WTC11 (cell line): ENCODE data around the gene CELF2. TPM values are rescaled to one million over a fixed set of nuclear protein-coding genes. Genes with fewer than 3 reads are reported as not detected.

Source experiments
- ATAC-seq: fragments of 200-7000 bp; cut with Tn5 transposase; 2 replicates; pipeline ENCODE4 v1.10.0; 2021; ENCODE audit warnings: mild to moderate bottlenecking, moderate library complexity
- CTCF ChIA-PET: fragments of 300-600 bp; sonication (Branson Sonifier 250); formaldehyde crosslinking; loops from one replicate; lab custom pipeline; 2021; ENCODE audit warnings: antibody characterized with exemption; lab: Charles Lee
- POLR2A ChIA-PET: fragments of 350-600 bp; sonication (Branson Sonifier 250); formaldehyde crosslinking; loops from one replicate; lab custom pipeline; 2021; ENCODE audit warnings: antibody characterized with exemption; lab: Charles Lee
- DNase-seq: peaks from one replicate; pipeline ENCODE4 v3.0.0; 2021; ENCODE audit warnings: low spot score
- H3K27ac Mint-ChIP-seq: 2 replicates; pipeline ENCODE4 v1.8.0; 2021; ENCODE audit warnings: mixed read lengths
- H3K27me3 Mint-ChIP-seq: 2 replicates; pipeline ENCODE4 v1.8.0; 2021; ENCODE audit warnings: low read depth, mild to moderate bottlenecking, moderate library complexity, mixed read lengths
- H3K36me3 Mint-ChIP-seq: 2 replicates; pipeline ENCODE4 v1.8.0; 2021; ENCODE audit warnings: mixed read lengths
- H3K4me1 Mint-ChIP-seq: 2 replicates; pipeline ENCODE4 v1.8.0; 2022; ENCODE audit warnings: mixed read lengths
- H3K4me3 Mint-ChIP-seq: 2 replicates; pipeline ENCODE4 v1.8.0; 2021; ENCODE audit warnings: mild to moderate bottlenecking, moderate library complexity, mixed read lengths
- H3K9me3 Mint-ChIP-seq: 2 replicates; pipeline ENCODE4 v1.8.0; 2021; ENCODE audit warnings: mixed read lengths
- EMX1 ChIP-seq: fragments of 250-450 bp; sonication (Bioruptor Pico); IDR thresholded peaks from 2 replicates; pipeline ENCODE4 v1.8.0; 2021; ENCODE audit warnings: mild to moderate bottlenecking
- ETV6 ChIP-seq: sonication (generic); formaldehyde crosslinking; IDR thresholded peaks from 2 replicates; pipeline ENCODE4 v1.8.1; 2022; ENCODE audit warnings: mild to moderate bottlenecking, missing genetic modification reagents
- KAT7 ChIP-seq: sonication (generic); formaldehyde crosslinking; IDR thresholded peaks from 2 replicates; pipeline ENCODE4 v1.8.1; 2023; ENCODE audit warnings: missing genetic modification reagents, mild to moderate bottlenecking, borderline replicate concordance
- NFE2L1 ChIP-seq: sonication (generic); formaldehyde crosslinking; IDR thresholded peaks from 2 replicates; pipeline ENCODE4 v1.8.1; 2023; ENCODE audit warnings: missing genetic modification reagents
- PRDM15 ChIP-seq: sonication (generic); formaldehyde crosslinking; IDR thresholded peaks from 2 replicates; pipeline ENCODE4 v1.8.0; 2022; ENCODE audit warnings: missing genetic modification reagents
- RELA ChIP-seq: sonication (generic); formaldehyde crosslinking; IDR thresholded peaks from 2 replicates; pipeline ENCODE4 v1.8.1; 2022; ENCODE audit warnings: missing genetic modification reagents, mild to moderate bottlenecking, borderline replicate concordance
- SOX15 ChIP-seq: fragments of 250-450 bp; sonication (Bioruptor Pico); IDR thresholded peaks from 2 replicates; pipeline ENCODE4 v1.9.0; 2021; ENCODE audit warnings: mild to moderate bottlenecking
- total RNA-seq: library from RNA; stranded (reverse); gene quantifications from 3 replicates; pipeline ENCODE4 v1.2.3, GENCODE V29; 2021
- TF ChIP-seq, protein P1 (sequence below): fragments of 250-450 bp; sonication (Bioruptor Pico); IDR thresholded peaks from 2 replicates; pipeline ENCODE4 v1.9.0; 2021; ENCODE audit warnings: moderate library complexity, mild to moderate bottlenecking, inconsistent platforms, borderline replicate concordance
- TF ChIP-seq, protein P2 (sequence below): sonication (generic); formaldehyde crosslinking; IDR thresholded peaks from 2 replicates; pipeline ENCODE4 v1.8.1; 2023; ENCODE audit warnings: mild to moderate bottlenecking, missing genetic modification reagents, moderate library complexity
- TF ChIP-seq, protein P3 (sequence below): sonication (generic); formaldehyde crosslinking; IDR thresholded peaks from 2 replicates; pipeline ENCODE4 v1.8.0; 2022; ENCODE audit warnings: mild to moderate bottlenecking, missing genetic modification reagents
- TF ChIP-seq, protein P4 (sequence below): fragments of 250-450 bp; sonication (Bioruptor Pico); IDR thresholded peaks from 2 replicates; pipeline ENCODE4 v1.8.0; 2021; ENCODE audit warnings: mild to moderate bottlenecking
- TF ChIP-seq, protein P5 (sequence below): sonication (generic); formaldehyde crosslinking; IDR thresholded peaks from 2 replicates; pipeline ENCODE4 v1.8.0; 2023; ENCODE audit warnings: mild to moderate bottlenecking, missing genetic modification reagents
- TF ChIP-seq, protein P6 (sequence below): sonication (generic); formaldehyde crosslinking; IDR thresholded peaks from 2 replicates; pipeline ENCODE4 v1.8.1; 2023; ENCODE audit warnings: mild to moderate bottlenecking, missing genetic modification reagents, moderate library complexity

CELF2 gene
- total RNA-seq, 1 experiment from 2014 or later = 24.6 TPM

DNA sequence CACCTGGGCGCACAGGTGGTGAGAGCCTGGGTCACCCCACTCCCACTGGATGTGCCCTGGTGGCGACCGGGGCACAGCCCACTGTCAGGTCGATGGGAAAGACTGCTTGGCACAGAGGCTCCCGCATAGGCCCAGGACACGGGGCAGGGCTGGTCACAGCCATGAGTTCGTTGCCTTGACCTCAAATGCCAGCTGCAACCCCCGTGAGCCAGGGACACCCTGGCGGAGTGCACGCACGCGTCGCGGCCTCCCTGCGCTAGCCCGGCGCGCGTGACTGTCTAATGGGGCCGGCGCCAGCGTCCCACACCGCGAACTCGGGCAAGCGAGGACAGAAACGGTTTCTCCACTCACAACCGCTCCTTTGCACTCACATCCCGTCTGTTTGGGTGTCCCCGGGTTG lies 326.4 kb downstream of the CELF2 start:
- Mint-ChIP-seq H3K9me3 (peaks cover 17% of the 10 kb centered on the region), H3K27ac (no peak overlapping the region), H3K4me1 (peaks cover under 1% of the 10 kb centered on the region; the same call in 1 of the 2 replicates), H3K36me3 (peaks cover 6% of the 10 kb centered on the region), H3K4me3 (no peak overlapping the region), H3K27me3 (no peaks in the 10 kb centered on the region)
- CTCF ChIA-PET = no interaction called here
- DNase-seq (no peak), ATAC-seq (no peak)
- TF ChIP-seq PRDM15 (CRISPR knock-in tag) (no peak), EMX1 (CRISPR knock-in tag) (no peak), KAT7 (no peak), RELA (CRISPR knock-in tag) (no peak), SOX15 (CRISPR knock-in tag) (no peak), NFE2L1 (no peak)
- TF ChIP-seq, protein P1, sequence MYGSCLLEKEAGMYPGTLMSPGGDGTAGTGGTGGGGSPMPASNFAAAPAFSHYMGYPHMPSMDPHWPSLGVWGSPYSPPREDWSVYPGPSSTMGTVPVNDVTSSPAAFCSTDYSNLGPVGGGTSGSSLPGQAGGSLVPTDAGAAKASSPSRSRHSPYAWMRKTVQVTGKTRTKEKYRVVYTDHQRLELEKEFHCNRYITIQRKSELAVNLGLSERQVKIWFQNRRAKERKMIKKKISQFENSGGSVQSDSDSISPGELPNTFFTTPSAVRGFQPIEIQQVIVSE (CRISPR knock-in tag) = no peak
- TF ChIP-seq, protein P2, sequence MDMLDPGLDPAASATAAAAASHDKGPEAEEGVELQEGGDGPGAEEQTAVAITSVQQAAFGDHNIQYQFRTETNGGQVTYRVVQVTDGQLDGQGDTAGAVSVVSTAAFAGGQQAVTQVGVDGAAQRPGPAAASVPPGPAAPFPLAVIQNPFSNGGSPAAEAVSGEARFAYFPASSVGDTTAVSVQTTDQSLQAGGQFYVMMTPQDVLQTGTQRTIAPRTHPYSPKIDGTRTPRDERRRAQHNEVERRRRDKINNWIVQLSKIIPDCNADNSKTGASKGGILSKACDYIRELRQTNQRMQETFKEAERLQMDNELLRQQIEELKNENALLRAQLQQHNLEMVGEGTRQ (CRISPR knock-in tag) = no peak
- TF ChIP-seq, protein P3, sequence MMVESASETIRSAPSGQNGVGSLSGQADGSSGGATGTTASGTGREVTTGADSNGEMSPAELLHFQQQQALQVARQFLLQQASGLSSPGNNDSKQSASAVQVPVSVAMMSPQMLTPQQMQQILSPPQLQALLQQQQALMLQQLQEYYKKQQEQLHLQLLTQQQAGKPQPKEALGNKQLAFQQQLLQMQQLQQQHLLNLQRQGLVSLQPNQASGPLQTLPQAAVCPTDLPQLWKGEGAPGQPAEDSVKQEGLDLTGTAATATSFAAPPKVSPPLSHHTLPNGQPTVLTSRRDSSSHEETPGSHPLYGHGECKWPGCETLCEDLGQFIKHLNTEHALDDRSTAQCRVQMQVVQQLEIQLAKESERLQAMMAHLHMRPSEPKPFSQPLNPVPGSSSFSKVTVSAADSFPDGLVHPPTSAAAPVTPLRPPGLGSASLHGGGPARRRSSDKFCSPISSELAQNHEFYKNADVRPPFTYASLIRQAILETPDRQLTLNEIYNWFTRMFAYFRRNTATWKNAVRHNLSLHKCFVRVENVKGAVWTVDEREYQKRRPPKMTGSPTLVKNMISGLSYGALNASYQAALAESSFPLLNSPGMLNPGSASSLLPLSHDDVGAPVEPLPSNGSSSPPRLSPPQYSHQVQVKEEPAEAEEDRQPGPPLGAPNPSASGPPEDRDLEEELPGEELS = no peak
- TF ChIP-seq, protein P4, sequence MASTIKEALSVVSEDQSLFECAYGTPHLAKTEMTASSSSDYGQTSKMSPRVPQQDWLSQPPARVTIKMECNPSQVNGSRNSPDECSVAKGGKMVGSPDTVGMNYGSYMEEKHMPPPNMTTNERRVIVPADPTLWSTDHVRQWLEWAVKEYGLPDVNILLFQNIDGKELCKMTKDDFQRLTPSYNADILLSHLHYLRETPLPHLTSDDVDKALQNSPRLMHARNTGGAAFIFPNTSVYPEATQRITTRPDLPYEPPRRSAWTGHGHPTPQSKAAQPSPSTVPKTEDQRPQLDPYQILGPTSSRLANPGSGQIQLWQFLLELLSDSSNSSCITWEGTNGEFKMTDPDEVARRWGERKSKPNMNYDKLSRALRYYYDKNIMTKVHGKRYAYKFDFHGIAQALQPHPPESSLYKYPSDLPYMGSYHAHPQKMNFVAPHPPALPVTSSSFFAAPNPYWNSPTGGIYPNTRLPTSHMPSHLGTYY (CRISPR knock-in tag) = no peak
- TF ChIP-seq, protein P5, sequence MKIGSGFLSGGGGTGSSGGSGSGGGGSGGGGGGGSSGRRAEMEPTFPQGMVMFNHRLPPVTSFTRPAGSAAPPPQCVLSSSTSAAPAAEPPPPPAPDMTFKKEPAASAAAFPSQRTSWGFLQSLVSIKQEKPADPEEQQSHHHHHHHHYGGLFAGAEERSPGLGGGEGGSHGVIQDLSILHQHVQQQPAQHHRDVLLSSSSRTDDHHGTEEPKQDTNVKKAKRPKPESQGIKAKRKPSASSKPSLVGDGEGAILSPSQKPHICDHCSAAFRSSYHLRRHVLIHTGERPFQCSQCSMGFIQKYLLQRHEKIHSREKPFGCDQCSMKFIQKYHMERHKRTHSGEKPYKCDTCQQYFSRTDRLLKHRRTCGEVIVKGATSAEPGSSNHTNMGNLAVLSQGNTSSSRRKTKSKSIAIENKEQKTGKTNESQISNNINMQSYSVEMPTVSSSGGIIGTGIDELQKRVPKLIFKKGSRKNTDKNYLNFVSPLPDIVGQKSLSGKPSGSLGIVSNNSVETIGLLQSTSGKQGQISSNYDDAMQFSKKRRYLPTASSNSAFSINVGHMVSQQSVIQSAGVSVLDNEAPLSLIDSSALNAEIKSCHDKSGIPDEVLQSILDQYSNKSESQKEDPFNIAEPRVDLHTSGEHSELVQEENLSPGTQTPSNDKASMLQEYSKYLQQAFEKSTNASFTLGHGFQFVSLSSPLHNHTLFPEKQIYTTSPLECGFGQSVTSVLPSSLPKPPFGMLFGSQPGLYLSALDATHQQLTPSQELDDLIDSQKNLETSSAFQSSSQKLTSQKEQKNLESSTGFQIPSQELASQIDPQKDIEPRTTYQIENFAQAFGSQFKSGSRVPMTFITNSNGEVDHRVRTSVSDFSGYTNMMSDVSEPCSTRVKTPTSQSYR (CRISPR knock-in tag) = no peak
- TF ChIP-seq, protein P6, sequence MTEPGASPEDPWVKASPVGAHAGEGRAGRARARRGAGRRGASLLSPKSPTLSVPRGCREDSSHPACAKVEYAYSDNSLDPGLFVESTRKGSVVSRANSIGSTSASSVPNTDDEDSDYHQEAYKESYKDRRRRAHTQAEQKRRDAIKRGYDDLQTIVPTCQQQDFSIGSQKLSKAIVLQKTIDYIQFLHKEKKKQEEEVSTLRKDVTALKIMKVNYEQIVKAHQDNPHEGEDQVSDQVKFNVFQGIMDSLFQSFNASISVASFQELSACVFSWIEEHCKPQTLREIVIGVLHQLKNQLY = no peak
- POLR2A ChIA-PET = no interaction called here

DNA sequence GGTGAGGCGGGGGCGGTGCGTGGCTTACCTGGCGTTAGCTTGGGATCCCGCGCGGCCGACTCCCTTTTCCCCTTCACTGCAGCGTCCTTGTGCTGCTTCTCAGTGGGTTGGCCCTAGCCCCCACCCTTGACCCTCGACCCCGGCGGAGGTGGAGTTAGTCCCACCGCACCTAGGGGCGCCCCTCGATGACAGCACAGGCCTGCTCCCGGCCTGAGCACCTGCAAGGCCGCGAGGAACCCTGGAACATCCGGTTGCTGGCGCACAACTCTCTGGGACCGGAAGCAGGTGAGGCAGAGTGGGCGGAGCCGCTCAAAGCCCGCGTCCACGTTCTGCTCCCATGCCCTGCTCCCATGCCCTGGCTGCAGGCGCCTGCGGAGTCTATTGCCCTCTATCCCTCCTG lies 326.9 kb downstream of the CELF2 start:
- ChIA-PET CTCF (no interaction called here), POLR2A (no interaction called here)
- no peak for DNase-seq
- Mint-ChIP-seq H3K4me1 (no peaks in the 10 kb centered on the region), H3K27me3 (no peaks in the 10 kb centered on the region), H3K9me3 (peaks cover 17% of the 10 kb centered on the region), H3K27ac (no peak overlapping the region), H3K36me3 (peaks cover 6% of the 10 kb centered on the region)
- peak; percentile 43 for ATAC-seq
- TF ChIP-seq ETV6 (CRISPR knock-in tag) = no peak
- TF ChIP-seq, all 79 proteins: peak for 0
- H3K4me3 Mint-ChIP-seq = no peak overlapping the region
